ENCODE measurements around the gene KRT222.

- no peak for TF ChIP-seq EZH2 (IDR thresholded peaks at IDR 0.05; ENCODE audit: borderline replicate concordance, low read depth, low read length, poor library complexity, severe bottlenecking)
- TF ChIP-seq CTCF (conservative IDR thresholded peaks at IDR 0.05; ENCODE audit: low read depth, low read length) = no peak
Observed at GRCh38 chr17:40687106-40687505, 22.1 kb upstream of the KRT222 start.
